Thymus (tissue), 11 donors: ENCODE results near the gene TENM4. TPM values are rescaled to one million over a fixed set of nuclear protein-coding genes. Genes with fewer than 3 reads are reported as not detected.

ENCODE experiments used
- DNase-seq, 9 donors: peaks; one replicate each; pipeline ENCODE4 v3.0.0-alpha.2; 2013; ENCODE audit warnings: low spot score in 9 of 9, low read depth in 6 of 9, missing footprints in 1 of 9
- H3K27ac ChIP-seq, 2 donors: one replicate each; pipeline ENCODE4 v1.5.1; 2013; ENCODE audit warnings: control low read depth in 1 of 2, low read depth in 1 of 2, low read length in 1 of 2, mild to moderate bottlenecking in 1 of 2, moderate library complexity in 1 of 2
- H3K27me3 ChIP-seq, 2 donors: one replicate each; pipeline ENCODE4 v1.5.1; 2013; ENCODE audit warnings: low read length in 1 of 2; ENCODE audit not compliant: control insufficient read depth in 2 of 2, insufficient read depth in 1 of 2
- H3K36me3 ChIP-seq, 2 donors: one replicate each; pipeline ENCODE4 v1.5.1; 2013; ENCODE audit warnings: low read length in 1 of 2, mild to moderate bottlenecking in 1 of 2, moderate library complexity in 1 of 2; ENCODE audit not compliant: control insufficient read depth in 2 of 2, insufficient read depth in 2 of 2
- H3K4me1 ChIP-seq, 2 donors: one replicate each; pipeline ENCODE4 v1.5.1; 2013; ENCODE audit warnings: low read length in 2 of 2; ENCODE audit not compliant: control insufficient read depth in 2 of 2, insufficient read depth in 2 of 2
- H3K4me3 ChIP-seq, 2 donors: one replicate each; pipeline ENCODE4 v1.5.1; 2013; ENCODE audit warnings: low read length in 2 of 2, control low read depth in 1 of 2, mild to moderate bottlenecking in 1 of 2
- H3K9me3 ChIP-seq, 2 donors: one replicate each; pipeline ENCODE4 v1.5.1; 2013; ENCODE audit warnings: low read length in 1 of 2, mild to moderate bottlenecking in 1 of 2; ENCODE audit not compliant: control insufficient read depth in 2 of 2, insufficient read depth in 1 of 2
- WGBS: extraction: QIAGEN DNeasy Blood & Tissue Kit; methylation state at CpG from one replicate; pipeline ENCODE4 v1.1.7; 2013; 5-methylcytosine and 5-hydroxymethylcytosine counted together
- polyA plus RNA-seq: library from polyadenylated mRNA; stranded (reverse); fragments of 200-250 nt; gene quantifications from one replicate; pipeline ENCODE4 v1.2.3, GENCODE V29; 2013
- total RNA-seq: library from RNA; stranded (reverse); fragments of 120-200 nt; gene quantifications from one replicate; pipeline ENCODE4 v1.2.4, GENCODE V29; 2013
- donor health status: healthy.

The TENM4 gene
- total and polyA plus RNA-seq, 2 donors, result 1.0 to 2.8 TPM

DNA sequence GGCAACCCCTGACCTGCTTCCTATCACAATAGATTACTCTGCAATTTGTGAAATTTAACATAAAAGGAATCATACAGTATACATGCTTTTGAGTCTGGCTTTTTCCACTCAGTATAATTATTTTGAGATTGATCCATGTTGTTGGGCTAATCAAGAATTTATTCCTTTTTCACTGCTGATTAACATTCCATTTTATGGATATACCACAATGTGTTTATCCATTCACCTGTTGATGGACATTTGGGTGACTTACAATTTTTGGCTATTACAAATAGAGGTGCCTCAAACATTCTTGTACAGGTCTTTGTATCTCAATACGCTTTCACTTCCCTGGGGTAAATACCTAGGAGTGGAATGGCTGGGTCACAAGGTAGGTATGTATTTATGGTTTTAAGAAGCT lies 24.9 kb downstream of the TENM4 start:
- Histone ChIP-seq H3K9me3 (no peaks in the 10 kb centered on the region), H3K36me3 (no peaks in the 10 kb centered on the region), H3K4me1 (no peaks in the 10 kb centered on the region), H3K27me3 (no peaks in the 10 kb centered on the region), H3K4me3 (no peak overlapping the region), H3K27ac (no peak overlapping the region)
- DNase-seq, result no peak
- WGBS, result 98% methylated on average over 1 of the region's 1 CpG

DNA sequence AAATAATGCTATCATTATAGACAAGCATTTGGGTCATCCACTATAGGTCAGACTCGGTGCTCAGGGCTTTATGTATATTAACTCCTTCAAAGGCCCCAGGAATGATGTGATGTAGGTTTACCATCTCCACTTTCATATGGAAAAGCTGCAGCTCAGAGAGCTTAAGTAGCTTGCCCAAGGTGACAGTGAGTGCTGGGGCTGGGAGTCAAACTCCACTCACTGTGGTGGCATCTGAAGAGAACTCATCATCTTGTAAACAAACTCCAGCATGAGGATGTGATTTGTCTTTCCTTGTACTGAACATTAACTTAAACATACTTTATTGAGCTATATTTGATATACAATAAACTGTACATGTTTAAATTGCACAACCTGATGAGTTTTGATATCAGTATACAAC lies 25.4 kb downstream of the TENM4 start:
- H3K4me1 ChIP-seq, result no peaks in the 10 kb centered on the region
- H3K4me3 ChIP-seq, result no peak overlapping the region
- no peaks in the 10 kb centered on the region for H3K9me3 ChIP-seq
- H3K27me3 ChIP-seq, result no peaks in the 10 kb centered on the region
- no peaks in the 10 kb centered on the region for H3K36me3 ChIP-seq
- 83% methylated on average over 1 of the region's 1 CpG for WGBS
- no peak overlapping the region for H3K27ac ChIP-seq
- DNase-seq, result no peak

DNA sequence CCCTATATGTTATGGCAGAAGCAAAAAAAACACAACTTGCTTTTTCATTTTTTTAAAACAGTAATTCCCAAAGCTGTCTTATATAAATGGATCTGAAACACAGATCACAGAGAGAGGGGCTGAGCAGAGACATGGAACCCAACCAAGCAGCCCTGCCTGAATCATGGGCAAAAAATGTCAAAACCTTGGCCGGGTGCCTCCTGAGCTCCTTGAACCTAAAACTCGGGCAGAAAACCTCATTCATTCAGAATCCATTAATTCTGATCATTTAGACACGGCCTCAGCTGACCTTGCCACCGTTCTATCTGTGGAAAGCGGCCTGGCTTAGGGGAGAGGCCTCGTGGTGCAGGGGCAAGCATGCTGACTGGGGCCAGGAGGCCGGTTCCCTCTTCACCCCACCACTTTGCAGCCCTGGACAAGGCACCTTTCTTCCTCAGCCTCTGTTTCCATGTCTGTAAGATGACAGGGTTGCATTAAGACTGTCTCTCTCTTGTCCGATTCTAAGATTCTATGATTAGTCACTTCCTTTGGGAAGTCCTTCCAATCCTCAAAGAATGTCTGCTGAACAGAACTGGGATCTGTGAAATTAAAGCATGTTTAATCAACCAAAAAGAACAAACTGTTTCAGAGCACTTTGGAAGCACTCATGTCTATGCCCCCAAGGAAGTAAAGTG lies 26.0 kb downstream of the TENM4 start:
- Histone ChIP-seq H3K36me3 (no peaks in the 10 kb centered on the region), H3K27me3 (no peaks in the 10 kb centered on the region), H3K4me3 (no peak overlapping the region), H3K9me3 (no peaks in the 10 kb centered on the region), H3K27ac (no peak overlapping the region), H3K4me1 (no peaks in the 10 kb centered on the region)
- 87% methylated on average over 8 of the region's 8 CpGs for WGBS
- no peak for DNase-seq

DNA sequence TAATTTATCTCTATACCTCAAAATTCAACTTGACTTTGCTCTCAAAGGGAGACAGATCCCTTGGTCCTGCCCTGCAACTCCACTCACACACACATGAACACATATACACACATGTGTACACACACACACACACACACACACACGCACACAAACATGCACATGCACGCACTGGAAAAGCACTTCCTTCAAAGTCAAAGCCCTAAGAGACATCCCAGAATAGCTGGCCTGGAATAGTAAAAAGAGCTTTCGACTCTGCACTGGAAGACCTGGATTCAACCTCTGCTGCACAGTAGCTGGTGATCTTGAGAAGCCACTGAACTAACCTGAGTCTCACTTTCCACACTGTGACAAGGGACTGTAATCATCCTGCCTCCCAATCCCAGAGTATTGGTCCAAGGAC lies 26.8 kb downstream of the TENM4 start:
- Histone ChIP-seq H3K27me3 (no peaks in the 10 kb centered on the region), H3K27ac (no peak overlapping the region), H3K36me3 (no peaks in the 10 kb centered on the region), H3K9me3 (no peaks in the 10 kb centered on the region), H3K4me1 (no peaks in the 10 kb centered on the region), H3K4me3 (no peak overlapping the region)
- no peak for DNase-seq
- WGBS, result 82% methylated on average over 3 of the region's 3 CpGs

DNA sequence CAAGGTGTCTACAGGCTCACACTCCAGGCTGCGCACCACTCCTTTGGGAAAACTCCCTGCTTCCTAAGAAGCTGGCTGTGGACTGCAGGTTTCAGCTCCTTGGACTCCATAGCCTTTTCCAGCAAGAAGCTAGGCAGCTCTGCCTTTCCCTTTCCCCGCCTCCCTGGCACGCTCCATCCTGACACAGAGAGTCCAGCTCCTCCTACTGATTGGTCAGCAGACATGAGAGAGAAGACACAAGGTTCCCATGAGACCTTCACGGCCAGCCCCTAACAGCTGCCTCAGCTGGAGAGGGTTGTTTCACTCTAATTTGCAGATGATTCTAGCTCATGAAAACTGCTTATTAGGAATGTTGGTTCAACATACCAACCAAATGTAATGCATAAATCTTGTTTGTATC lies 27.6 kb downstream of the TENM4 start:
- Histone ChIP-seq H3K27me3 (no peaks in the 10 kb centered on the region), H3K27ac (no peak overlapping the region), H3K9me3 (no peaks in the 10 kb centered on the region), H3K4me1 (no peaks in the 10 kb centered on the region), H3K4me3 (no peak overlapping the region), H3K36me3 (no peaks in the 10 kb centered on the region)
- DNase-seq, result no peak
- 31% methylated on average over 4 of the region's 4 CpGs for WGBS

DNA sequence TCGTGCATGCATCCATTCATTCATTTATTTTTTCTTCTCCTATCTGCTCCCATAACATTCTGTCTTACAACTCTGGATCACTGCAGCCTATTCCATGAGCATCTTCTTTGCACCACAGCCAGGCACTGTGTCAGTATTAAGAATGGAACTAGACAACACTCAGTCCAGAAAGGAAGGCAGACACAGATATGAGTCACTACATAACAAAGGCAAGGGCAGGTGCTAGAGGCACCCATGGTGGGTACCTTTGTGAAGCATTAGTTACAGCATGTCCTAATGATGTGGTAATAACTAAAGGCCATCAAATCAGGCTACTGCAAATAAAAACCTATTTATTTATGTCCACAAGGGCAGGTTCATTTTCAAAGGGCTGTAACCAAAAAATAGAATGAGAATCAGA lies 28.1 kb downstream of the TENM4 start:
- H3K9me3 ChIP-seq, result no peaks in the 10 kb centered on the region
- no peak overlapping the region for H3K4me3 ChIP-seq
- H3K27me3 ChIP-seq, result no peaks in the 10 kb centered on the region
- H3K4me1 ChIP-seq, result no peaks in the 10 kb centered on the region
- H3K36me3 ChIP-seq, result no peaks in the 10 kb centered on the region
- WGBS, result 89% methylated on average over 1 of the region's 1 CpG
- no peak for DNase-seq
- no peak overlapping the region for H3K27ac ChIP-seq

DNA sequence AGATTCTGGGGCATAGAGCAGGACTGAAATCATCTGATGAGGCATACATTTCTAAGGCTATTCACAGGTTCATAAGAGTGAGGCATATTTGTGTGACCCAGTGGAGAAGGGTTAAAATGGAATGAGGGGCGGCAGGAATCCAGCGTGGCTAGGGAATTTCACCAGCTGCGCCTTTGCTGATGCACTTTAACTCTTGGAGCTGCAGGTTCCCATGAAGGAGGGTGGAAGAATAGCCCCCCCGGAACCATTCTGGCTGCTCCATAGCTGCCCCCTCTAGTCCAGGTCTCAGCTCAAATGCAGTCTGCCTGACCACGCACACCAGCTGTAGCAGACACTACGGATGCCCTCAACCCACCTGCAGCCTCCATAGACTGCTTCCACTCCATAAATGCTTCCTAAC lies 31.5 kb downstream of the TENM4 start:
- no peaks in the 10 kb centered on the region for H3K9me3 ChIP-seq
- H3K4me1 ChIP-seq, result no peaks in the 10 kb centered on the region
- no peaks in the 10 kb centered on the region for H3K36me3 ChIP-seq
- DNase-seq, result no peak
- no peak overlapping the region for H3K4me3 ChIP-seq
- no peaks in the 10 kb centered on the region for H3K27me3 ChIP-seq
- H3K27ac ChIP-seq, result no peak overlapping the region
- WGBS, result 96% methylated on average over 6 of the region's 6 CpGs

DNA sequence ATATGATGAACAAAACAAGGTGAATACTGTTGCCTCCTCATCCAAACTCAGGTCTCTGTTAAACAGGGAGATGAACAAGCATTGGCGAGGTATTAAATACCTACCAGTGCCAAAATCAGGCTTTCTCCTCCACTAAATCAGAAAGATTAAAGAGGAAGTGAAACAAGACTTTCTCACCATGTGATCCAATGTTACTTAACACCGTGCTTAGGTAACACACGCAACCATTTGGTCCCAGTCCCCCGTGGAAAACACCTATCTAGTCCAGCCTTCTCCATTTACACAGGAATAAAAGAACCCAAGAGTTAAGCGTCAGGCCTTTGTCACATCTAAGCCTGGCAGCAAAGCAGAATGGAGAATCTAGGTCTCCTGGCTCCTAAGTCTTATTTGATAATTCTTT lies 34.5 kb downstream of the TENM4 start:
- Histone ChIP-seq H3K4me3 (no peak overlapping the region), H3K27ac (no peak overlapping the region), H3K36me3 (no peaks in the 10 kb centered on the region), H3K27me3 (no peaks in the 10 kb centered on the region), H3K9me3 (no peaks in the 10 kb centered on the region), H3K4me1 (no peaks in the 10 kb centered on the region)
- 47% methylated on average over 5 of the region's 5 CpGs for WGBS
- DNase-seq, result peak in 2 of 9 donors; percentile 2 to 25

DNA sequence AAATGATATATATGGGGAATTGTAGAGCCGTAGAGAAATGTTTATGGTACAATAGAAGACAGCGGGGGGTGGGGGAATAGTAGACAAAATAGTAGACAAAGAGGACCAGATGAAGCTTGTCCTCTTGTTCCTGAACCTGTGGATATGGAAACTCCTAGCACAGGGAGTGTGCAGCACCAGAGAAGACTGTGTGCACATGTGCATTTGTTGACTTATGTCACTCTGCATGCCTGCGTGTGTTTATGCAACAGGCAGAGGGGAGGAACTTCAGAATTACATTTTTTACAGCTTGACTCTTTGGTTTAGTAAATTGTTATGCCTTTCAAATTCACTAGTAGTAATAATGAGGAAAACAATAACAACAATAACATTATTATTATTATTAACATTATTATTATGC lies 36.0 kb downstream of the TENM4 start:
- no peak for DNase-seq
- WGBS, result 58% methylated on average over 3 of the region's 3 CpGs
- H3K4me1 ChIP-seq, result no peaks in the 10 kb centered on the region
- no peaks in the 10 kb centered on the region for H3K36me3 ChIP-seq
- H3K27me3 ChIP-seq, result no peaks in the 10 kb centered on the region
- H3K4me3 ChIP-seq, result no peak overlapping the region
- no peak overlapping the region for H3K27ac ChIP-seq
- no peaks in the 10 kb centered on the region for H3K9me3 ChIP-seq

DNA sequence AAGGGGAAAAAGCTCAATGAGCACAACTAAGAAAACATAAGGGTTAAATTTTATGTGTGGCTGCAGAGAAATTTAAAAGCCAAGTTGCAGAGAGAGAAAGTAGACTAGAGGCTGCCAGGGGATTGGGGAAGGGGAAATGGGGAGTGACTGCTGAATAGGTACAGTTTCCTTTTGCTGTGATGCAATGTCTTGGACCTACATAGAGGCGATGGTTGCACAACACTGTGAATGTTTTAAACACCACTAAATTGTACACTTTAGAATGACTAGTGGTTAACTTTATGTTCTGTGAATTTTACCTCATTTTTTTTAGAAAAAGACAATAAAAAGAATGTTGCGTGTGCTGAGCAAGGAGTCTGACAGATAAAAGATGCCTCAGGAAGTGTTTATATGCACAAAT lies 36.5 kb downstream of the TENM4 start:
- DNase-seq, result no peak

More for the DNA sequence above, 36.5 kb downstream of the TENM4 start:
- no peak overlapping the region for H3K27ac ChIP-seq
- H3K4me3 ChIP-seq, result no peak overlapping the region
- no peaks in the 10 kb centered on the region for H3K27me3 ChIP-seq
- H3K36me3 ChIP-seq, result no peaks in the 10 kb centered on the region
- H3K9me3 ChIP-seq, result no peaks in the 10 kb centered on the region
- no peaks in the 10 kb centered on the region for H3K4me1 ChIP-seq
- WGBS, result 40% methylated on average over 2 of the region's 2 CpGs
